DOHH2 (cell line): Measurements from ENCODE around the gene ABHD3.
A peak's percentile ranks its signal among the peaks of the same experiment; 100 is the strongest.
"Not testable (repeated sequence)": the region's sequence is repeated elsewhere in the genome, so short reads cannot be mapped to it uniquely, and the experiment has no call there.

Source experiments
- H3F3A ChIP-seq: fragments of 200-600 bp; sonication (generic), shearing (Covaris generic); 2 replicates; pipeline ENCODE4 v1.6.0; 2016; ENCODE audit warnings: antibody characterized with exemption, mild to moderate bottlenecking; ENCODE audit not compliant: control insufficient read depth, insufficient read depth
- H3K27ac ChIP-seq: fragments of 200-600 bp; sonication (generic); 2 replicates; pipeline ENCODE4 v1.5.1; 2014; ENCODE audit warnings: low read depth, mild to moderate bottlenecking, low read length, moderate library complexity
- H3K27me3 ChIP-seq: fragments of 200-600 bp; sonication (generic); 2 replicates; pipeline ENCODE4 v1.6.1; 2014; ENCODE audit warnings: mild to moderate bottlenecking, low read length, mixed read lengths; ENCODE audit not compliant: control insufficient read depth
- H3K36me3 ChIP-seq: fragments of 200-600 bp; sonication (generic); 2 replicates; pipeline ENCODE4 v1.6.1; 2014; ENCODE audit warnings: mild to moderate bottlenecking, low read length, moderate library complexity, mixed read lengths; ENCODE audit not compliant: control insufficient read depth
- H3K4me1 ChIP-seq: fragments of 200-600 bp; sonication (generic); 2 replicates; pipeline ENCODE4 v1.6.1; 2014; ENCODE audit warnings: mild to moderate bottlenecking, low read length, mixed read lengths; ENCODE audit not compliant: control insufficient read depth
- H3K4me2 ChIP-seq: fragments of 200-600 bp; sonication (generic); 2 replicates; pipeline ENCODE4 v1.6.0; 2014; ENCODE audit warnings: mild to moderate bottlenecking, low read length, moderate library complexity
- H3K4me3 ChIP-seq: fragments of 200-600 bp; sonication (generic); 2 replicates; pipeline ENCODE4 v1.5.1; 2014; ENCODE audit warnings: mild to moderate bottlenecking, low read length, mixed read lengths
- H3K79me2 ChIP-seq: fragments of 200-600 bp; sonication (generic); 2 replicates; pipeline ENCODE4 v1.6.1; 2014; ENCODE audit warnings: mild to moderate bottlenecking, low read length, mixed read lengths; ENCODE audit not compliant: control insufficient read depth
- H3K9me2 ChIP-seq: fragments of 200-600 bp; sonication (generic); replicated peaks from 2 replicates; pipeline ENCODE4 v1.6.1; 2014; ENCODE audit warnings: mild to moderate bottlenecking, low read length, mixed read lengths; ENCODE audit not compliant: control insufficient read depth
- H3K9me3 ChIP-seq: fragments of 200-600 bp; sonication (generic); 2 replicates; pipeline ENCODE4 v1.6.1; 2014; ENCODE audit warnings: antibody characterized with exemption, low read length, mixed read lengths; ENCODE audit not compliant: control insufficient read depth, insufficient read depth
- H4K20me1 ChIP-seq: fragments of 200-600 bp; sonication (generic); 2 replicates; pipeline ENCODE4 v1.6.0; 2014; ENCODE audit warnings: low read depth, mild to moderate bottlenecking, antibody characterized with exemption, low read length, moderate library complexity; ENCODE audit not compliant: control insufficient read depth, insufficient read depth
- EZH2phosphoT487 ChIP-seq: fragments of 200-600 bp; sonication (generic); IDR thresholded peaks from 2 replicates; pipeline ENCODE4 v1.6.1; 2017; ENCODE audit warnings: borderline replicate concordance, mild to moderate bottlenecking, antibody characterized with exemption, low read length, moderate library complexity, mixed read lengths
- TF ChIP-seq, protein P1 (sequence below): fragments of 200-600 bp; sonication (generic); IDR thresholded peaks from one replicate; pipeline ENCODE4 v1.5.1; 2014; ENCODE audit warnings: antibody characterized with exemption, mild to moderate bottlenecking, low read depth, low read length; ENCODE audit not compliant: poor library complexity, severe bottlenecking

ABHD3 gene

DNA sequence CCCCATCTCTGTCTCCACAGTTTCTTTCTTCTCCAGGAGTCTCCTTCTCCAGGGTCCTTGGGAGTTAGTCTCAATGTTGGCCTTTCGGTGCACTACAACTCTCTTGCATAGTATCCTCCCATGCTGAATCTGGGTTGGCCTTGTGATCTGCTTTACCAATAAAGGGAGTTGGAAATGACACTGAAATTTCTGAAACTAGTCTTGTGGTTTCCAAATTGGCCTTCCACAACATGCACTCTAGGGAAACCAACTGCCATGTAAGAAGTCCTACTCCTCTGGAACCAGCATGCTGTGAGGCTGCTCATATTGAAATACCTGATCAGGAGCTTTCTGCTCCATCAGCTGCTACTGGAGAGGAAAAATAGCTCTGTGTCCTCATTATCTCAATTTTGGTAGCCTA lies 9.9 kb upstream of the ABHD3 start:
- H3K27me3 ChIP-seq = no peaks in the 10 kb centered on the region
- no peak overlapping the region for H3K4me3 ChIP-seq
- no peak overlapping the region for H3K4me2 ChIP-seq
- H3K27ac ChIP-seq = no peak overlapping the region
- no peaks in the 10 kb centered on the region for H3K4me1 ChIP-seq
- H3K79me2 ChIP-seq = no peaks in the 10 kb centered on the region
- H3F3A ChIP-seq = no peaks in the 10 kb centered on the region
- no peak for TF ChIP-seq EZH2phosphoT487
- TF ChIP-seq, protein P1, sequence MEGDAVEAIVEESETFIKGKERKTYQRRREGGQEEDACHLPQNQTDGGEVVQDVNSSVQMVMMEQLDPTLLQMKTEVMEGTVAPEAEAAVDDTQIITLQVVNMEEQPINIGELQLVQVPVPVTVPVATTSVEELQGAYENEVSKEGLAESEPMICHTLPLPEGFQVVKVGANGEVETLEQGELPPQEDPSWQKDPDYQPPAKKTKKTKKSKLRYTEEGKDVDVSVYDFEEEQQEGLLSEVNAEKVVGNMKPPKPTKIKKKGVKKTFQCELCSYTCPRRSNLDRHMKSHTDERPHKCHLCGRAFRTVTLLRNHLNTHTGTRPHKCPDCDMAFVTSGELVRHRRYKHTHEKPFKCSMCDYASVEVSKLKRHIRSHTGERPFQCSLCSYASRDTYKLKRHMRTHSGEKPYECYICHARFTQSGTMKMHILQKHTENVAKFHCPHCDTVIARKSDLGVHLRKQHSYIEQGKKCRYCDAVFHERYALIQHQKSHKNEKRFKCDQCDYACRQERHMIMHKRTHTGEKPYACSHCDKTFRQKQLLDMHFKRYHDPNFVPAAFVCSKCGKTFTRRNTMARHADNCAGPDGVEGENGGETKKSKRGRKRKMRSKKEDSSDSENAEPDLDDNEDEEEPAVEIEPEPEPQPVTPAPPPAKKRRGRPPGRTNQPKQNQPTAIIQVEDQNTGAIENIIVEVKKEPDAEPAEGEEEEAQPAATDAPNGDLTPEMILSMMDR = no peak
- no peaks in the 10 kb centered on the region for H3K36me3 ChIP-seq
- no peaks in the 10 kb centered on the region for H3K9me3 ChIP-seq
- no peaks in the 10 kb centered on the region; the same call in 1 of the 2 replicates for H3K9me2 ChIP-seq
- H4K20me1 ChIP-seq = no peaks in the 10 kb centered on the region

DNA sequence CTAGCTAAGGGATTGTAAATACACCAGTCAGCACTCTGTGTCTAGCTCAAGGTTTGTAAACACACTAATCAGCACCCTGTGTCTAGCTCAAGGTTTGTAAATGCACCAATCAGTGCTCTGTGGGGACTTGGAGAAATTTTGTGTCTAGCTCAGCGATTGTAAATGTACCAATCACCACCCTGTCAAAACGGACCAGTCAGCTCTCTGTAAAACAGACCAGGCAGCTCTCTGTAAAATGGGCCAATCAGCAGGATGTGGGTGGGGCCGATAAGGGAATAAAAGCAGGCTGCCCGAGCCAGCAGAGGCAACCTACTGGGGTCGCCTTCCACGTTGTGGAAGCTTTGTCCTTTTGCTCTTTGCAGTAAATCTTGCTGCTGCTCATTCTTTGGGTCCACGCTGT lies 2.6 kb upstream of the ABHD3 start:
- H3K4me3 ChIP-seq, H4K20me1 ChIP-seq, H3K27me3 ChIP-seq, H3K4me2 ChIP-seq, H3K9me2 ChIP-seq, H3K27ac ChIP-seq, H3F3A ChIP-seq, H3K9me3 ChIP-seq: not testable (repeated sequence)
- peaks cover 22% of the 10 kb centered on the region for H3K4me1 ChIP-seq
- peaks cover 15% of the 10 kb centered on the region for H3K36me3 ChIP-seq
- peaks cover 32% of the 10 kb centered on the region for H3K79me2 ChIP-seq

DNA sequence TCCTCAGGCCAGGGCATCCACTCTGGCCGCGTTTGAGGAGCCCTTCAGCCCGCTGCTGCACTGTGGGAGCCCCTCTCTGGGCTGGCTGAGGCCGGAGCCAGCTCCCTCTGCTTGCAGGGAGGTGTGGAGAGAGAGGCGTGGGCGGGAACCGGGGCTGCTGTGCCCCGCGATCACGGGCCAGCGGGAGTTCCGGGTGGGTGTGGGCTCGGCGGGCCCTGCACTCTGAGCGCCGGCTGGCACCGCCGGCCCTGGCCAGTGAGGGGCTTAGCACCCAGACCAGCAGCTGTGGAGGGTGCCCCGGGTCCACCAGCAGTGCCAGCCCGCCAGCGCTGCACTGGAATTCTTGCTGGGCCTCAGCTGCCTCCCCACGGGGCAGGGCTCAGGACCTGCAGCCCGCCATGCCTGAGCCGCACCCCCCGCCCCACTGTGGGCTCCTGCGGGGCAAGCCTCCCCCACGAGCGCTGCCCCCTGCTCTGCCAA lies 1.9 kb upstream of the ABHD3 start:
- no peak for TF ChIP-seq EZH2phosphoT487
- TF ChIP-seq, protein P1 = no peak
- Histone ChIP-seq H3K9me3 (no peaks in the 10 kb centered on the region), H3K27ac (no peak overlapping the region), H3F3A (peaks cover 6% of the 10 kb centered on the region; the same call in 1 of the 2 replicates), H3K9me2 (no peaks in the 10 kb centered on the region), H3K36me3 (peaks cover 22% of the 10 kb centered on the region), H3K4me1 (peaks cover 29% of the 10 kb centered on the region), H3K27me3 (no peaks in the 10 kb centered on the region), H3K4me2 (no peak overlapping the region), H3K4me3 (no peak overlapping the region), H3K79me2 (peaks cover 39% of the 10 kb centered on the region), H4K20me1 (0 out of 2 replicates have a peak, but pooled peaks cover 4% of the 10 kb centered on the region)

DNA sequence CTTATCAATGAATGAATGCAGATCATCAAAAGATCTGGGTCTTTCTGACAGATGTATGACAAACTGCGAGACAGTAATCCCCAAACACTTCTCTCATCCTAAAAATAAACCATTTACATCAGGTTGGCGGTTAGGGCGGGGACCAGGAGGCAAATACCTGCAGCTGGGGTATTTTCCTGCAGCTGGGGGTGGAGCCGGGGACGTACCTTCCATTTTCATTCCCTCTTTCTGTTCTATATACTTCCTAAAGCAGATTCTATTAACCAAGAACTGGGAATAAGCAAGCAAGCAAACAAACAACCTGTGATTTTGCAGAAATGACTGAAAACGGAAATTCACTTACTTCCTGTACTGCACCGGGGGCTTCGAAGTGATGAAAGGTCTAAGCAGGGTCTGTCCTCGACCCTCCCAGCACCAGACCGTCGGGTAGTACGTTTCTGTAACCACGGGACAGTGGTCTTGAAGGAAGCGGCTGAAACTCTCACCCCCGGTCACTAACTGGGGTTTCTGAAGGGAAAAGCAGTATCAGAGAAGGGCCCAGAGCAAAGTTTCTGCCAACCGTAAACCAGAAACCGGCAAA lies 1.2 kb downstream of the ABHD3 start:
- peaks cover 48% of the 10 kb centered on the region for H3K4me1 ChIP-seq
- H3K36me3 ChIP-seq = peaks cover 48% of the 10 kb centered on the region
- peaks cover 60% of the 10 kb centered on the region for H3K79me2 ChIP-seq
- H3K4me2 ChIP-seq = peak overlapping the region; percentile 77
- peaks cover 6% of the 10 kb centered on the region; the same call in 1 of the 2 replicates for H3F3A ChIP-seq
- H3K9me2 ChIP-seq = no peaks in the 10 kb centered on the region
- 0 out of 2 replicates have a peak, but pooled peaks cover 4% of the 10 kb centered on the region for H4K20me1 ChIP-seq
- peak overlapping the region; percentile 73 for H3K27ac ChIP-seq
- H3K9me3 ChIP-seq = no peaks in the 10 kb centered on the region
- no peaks in the 10 kb centered on the region for H3K27me3 ChIP-seq
- no peak for TF ChIP-seq EZH2phosphoT487
- TF ChIP-seq, protein P1 = no peak
- peak overlapping the region; percentile 95 for H3K4me3 ChIP-seq
